Measurements from ENCODE around the gene NKD2.

NKD2 gene

DNA sequence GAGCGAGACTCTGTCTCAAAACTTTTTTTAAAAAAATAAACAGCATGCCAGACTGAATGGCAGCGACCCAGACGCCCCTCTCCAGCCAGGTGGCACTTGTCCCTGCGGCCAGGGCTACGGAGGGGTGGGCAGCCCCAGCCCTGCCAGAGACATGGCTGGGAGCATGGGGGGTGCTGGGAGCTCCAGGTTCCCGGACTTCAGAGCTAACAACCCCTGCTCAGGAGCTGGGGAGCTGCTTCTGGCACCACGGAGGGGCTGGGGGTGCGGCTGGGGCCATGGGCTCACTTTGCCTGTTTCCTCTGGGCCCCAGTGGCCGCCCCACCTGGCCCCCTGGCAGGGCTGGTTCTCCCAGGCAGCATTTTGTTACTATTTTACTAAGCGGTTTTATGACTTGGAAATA is 53.3 kb downstream of the NKD2 start:
- TF ChIP-seq CTCF (IDR thresholded peaks at IDR 0.05; ENCODE audit: low read depth, low read length): no peak
- no peak overlapping the region for H3K4me3 ChIP-seq (ENCODE audit: low read depth, low read length)

DNA sequence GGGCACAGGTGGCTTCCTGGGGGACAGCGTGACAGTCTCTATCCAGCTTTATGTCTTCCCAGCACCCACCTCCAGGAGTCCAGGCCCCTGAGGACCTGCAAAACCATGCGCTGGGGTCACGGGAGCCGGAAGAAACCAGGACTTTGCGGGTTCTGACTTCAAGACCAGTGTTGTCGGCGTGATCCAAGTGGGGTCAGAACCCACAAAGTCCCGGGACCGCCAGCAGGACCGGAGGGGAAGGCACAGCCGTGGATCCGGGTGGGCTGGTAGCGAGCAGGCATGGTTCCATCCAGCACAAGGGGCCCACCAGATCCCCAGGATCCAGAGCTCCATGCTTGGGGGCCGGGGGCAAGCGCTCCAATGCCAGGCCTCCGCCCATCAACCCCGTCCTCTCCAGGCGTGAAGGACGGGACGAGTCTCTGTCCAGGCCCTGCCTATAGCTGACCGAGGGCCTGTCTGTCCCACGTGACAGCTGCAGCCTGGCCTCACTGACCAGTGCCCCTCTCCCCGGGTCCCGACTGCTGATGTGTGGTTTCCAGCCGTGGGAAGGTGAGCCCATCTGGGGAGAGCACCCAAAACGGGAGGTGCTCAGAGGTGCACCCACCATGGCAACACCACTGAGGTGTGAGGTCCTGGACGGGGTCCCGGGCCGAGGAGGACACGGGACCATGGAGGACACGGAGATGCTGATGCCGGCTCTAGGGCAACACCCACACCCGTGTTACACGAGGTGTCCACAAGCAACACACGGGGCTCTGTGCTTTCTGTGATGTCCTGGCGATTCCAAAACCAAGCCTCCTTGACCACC is 54.4 kb downstream of the NKD2 start:
- H3K4me3 ChIP-seq (ENCODE audit: low read depth, low read length): no peak overlapping the region
- no peak for TF ChIP-seq CTCF (IDR thresholded peaks at IDR 0.05; ENCODE audit: low read depth, low read length)

- H3K4me3 ChIP-seq (ENCODE audit: low read depth, low read length): no peak overlapping the region
- no peak for TF ChIP-seq CTCF (IDR thresholded peaks at IDR 0.05; ENCODE audit: low read depth, low read length)
These were observed 55.2 kb downstream of the NKD2 start for GRCh38 chr5:1063661-1064382.

- no peak overlapping the region for H3K4me3 ChIP-seq (ENCODE audit: low read depth, low read length)
- TF ChIP-seq CTCF (IDR thresholded peaks at IDR 0.05; ENCODE audit: low read depth, low read length): no peak
These were observed 56.0 kb downstream of the NKD2 start for GRCh38 chr5:1064383-1065142.

DNA sequence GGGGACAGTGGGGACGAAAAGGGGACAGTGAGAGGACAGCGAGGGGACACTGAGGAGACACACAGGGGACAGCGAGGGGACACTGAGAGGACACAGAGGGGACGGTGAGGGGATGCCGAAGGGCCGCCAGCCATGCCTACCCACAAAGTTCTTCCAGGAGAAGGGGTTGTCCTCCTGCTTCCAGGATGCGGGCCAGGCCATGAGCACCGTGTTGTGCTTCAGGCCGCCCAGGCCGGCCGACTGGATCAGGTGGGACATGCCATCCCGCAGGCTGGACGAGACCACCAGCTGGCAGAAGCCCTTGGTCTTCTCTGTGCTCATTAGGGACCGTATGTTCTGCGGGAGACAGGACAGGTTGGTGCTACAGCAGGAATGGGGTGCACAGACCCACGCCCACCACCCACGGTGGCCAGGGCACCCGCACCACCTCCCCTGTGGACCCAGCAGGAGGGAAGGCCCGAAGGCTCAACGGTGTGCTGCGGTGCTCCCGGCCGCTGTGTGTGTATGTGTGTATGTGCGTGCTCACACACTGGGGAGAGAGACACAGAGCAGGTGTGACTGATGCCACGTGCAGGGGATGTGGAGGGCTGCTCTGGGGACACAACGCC is 56.6 kb downstream of the NKD2 start:
- TF ChIP-seq CTCF (IDR thresholded peaks at IDR 0.05; ENCODE audit: low read depth, low read length): no peak
- no peak overlapping the region for H3K4me3 ChIP-seq (ENCODE audit: low read depth, low read length)

DNA sequence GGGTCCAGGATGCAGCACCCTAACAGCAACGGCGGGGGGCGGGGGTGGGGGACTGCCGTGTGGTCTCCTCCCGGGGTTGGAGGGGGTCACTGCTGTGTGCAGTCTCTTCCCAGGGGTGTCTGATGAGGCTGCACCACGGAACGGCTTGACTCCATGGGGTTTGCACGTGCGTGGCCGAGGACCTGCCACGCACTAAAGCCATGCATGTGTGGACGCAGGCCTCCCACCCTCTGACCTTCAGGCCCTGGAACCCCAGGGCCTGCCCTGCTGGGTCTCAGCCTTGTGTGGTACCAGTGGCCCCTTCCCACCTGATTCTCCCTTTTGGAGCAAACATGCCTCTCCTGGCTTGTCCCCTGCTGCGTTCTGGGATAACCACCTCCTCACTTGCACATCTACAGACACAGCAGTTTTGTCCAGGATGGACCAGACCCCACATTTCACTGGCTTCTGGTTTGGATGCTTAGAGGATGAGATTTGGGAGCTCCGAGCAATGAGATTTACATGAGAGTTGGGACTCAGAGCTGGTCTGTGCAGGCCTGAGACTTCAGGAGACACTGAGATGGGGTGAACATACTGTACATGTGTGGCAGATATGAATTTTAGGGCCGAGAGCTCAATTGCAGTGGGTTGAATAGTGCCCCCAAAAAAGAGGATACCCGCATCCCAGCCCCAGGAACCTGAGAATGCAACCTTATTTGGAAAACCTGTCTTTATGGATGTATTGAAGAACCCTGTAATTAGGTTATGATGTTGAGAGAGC is 57.5 kb downstream of the NKD2 start:
- no peak overlapping the region for H3K4me3 ChIP-seq (ENCODE audit: low read depth, low read length)
- no peak for TF ChIP-seq CTCF (IDR thresholded peaks at IDR 0.05; ENCODE audit: low read depth, low read length)
